SK-N-SH (cell line): Measurements from ENCODE around the gene SIGLECL1. TPM values are rescaled to one million over a fixed set of nuclear protein-coding genes. Genes with fewer than 3 reads are reported as not detected.
A peak's percentile ranks its signal among the peaks of the same experiment; 100 is the strongest.

Experiments used
- CTCF ChIA-PET: fragments of 300-600, 350-600 bp; formaldehyde crosslinking; extraction: SDS; loops from one replicate; lab custom pipeline; 2021; lab: Yijun Ruan, JAX
- POLR2A ChIA-PET: fragments of 350-600 bp; sonication (Branson Sonifier 250); formaldehyde crosslinking; extraction: SDS; loops from one replicate; lab custom pipeline; 2020; ENCODE audit warnings: antibody characterized with exemption, inconsistent platforms; lab: Yijun Ruan, JAX
- DNase-seq: peaks from one replicate; pipeline ENCODE4 v3.0.0; 2012
- H2AFZ ChIP-seq: fragments of 200-600 bp; sonication (generic); 2 replicates; pipeline ENCODE4 v1.8.1; 2016; ENCODE audit warnings: antibody characterized with exemption, mild to moderate bottlenecking, low read depth
- H3F3A ChIP-seq: fragments of 200-600 bp; sonication (generic); replicated peaks from 2 replicates; pipeline ENCODE3; 2016; ENCODE audit warnings: antibody characterized with exemption, mild to moderate bottlenecking; ENCODE audit not compliant: insufficient read depth
- H3K27ac ChIP-seq, 2 experiments: fragments of 200-500 bp in 1 of 2; fragments of 200-600 bp in 1 of 2; sonication (Bioruptor generic) in 1 of 2; sonication (generic), shearing (Covaris generic) in 1 of 2; 2 replicates each; pipeline versions ENCODE4 v1.5.1 to v1.6.1; 2014 to 2016; ENCODE audit warnings: low read depth in 2 of 2, inconsistent platforms in 1 of 2, low read length in 1 of 2, mild to moderate bottlenecking in 1 of 2, mixed read lengths in 1 of 2
- H3K27me3 ChIP-seq: fragments of 200-600 bp; sonication (generic), shearing (Covaris generic); 2 replicates; pipeline ENCODE4 v1.6.1; 2016; ENCODE audit warnings: mixed run types; ENCODE audit not compliant: insufficient read depth
- H3K36me3 ChIP-seq, 2 experiments: fragments of 200-500 bp in 1 of 2; fragments of 200-600 bp in 1 of 2; sonication (Bioruptor generic) in 1 of 2; sonication (generic) in 1 of 2; replicated peaks in 1 of 2; 2 replicates each; pipeline versions ENCODE3 to v1.5.1; 2014 to 2016; ENCODE audit warnings: low read length in 1 of 2, mild to moderate bottlenecking in 1 of 2; ENCODE audit not compliant: insufficient read depth in 2 of 2, control insufficient read depth in 1 of 2
- H3K4me1 ChIP-seq, 2 experiments: fragments of 200-500 bp in 1 of 2; fragments of 200-600 bp in 1 of 2; sonication (Bioruptor generic) in 1 of 2; sonication (generic), shearing (Covaris generic) in 1 of 2; 2 replicates each; pipeline versions ENCODE4 v1.5.1 to v1.6.1; 2014 to 2016; ENCODE audit warnings: low read depth in 1 of 2, low read length in 1 of 2, mixed run types in 1 of 2; ENCODE audit not compliant: insufficient read depth in 2 of 2, control insufficient read depth in 1 of 2
- H3K4me2 ChIP-seq: fragments of 200-600 bp; sonication (generic), shearing (Covaris generic); 2 replicates; pipeline ENCODE4 v1.6.1; 2017; ENCODE audit warnings: mixed run types
- H3K4me3 ChIP-seq, 2 experiments: fragments of 200-500 bp in 1 of 2; fragments of 200-600 bp in 1 of 2; sonication (Bioruptor generic) in 1 of 2; sonication (generic), shearing (Covaris generic) in 1 of 2; 2 replicates each; pipeline versions ENCODE4 v1.5.1 to v1.8.1; 2014 to 2016; ENCODE audit warnings: low read depth in 2 of 2, inconsistent platforms in 1 of 2, low read length in 1 of 2, mild to moderate bottlenecking in 1 of 2, mixed read lengths in 1 of 2, moderate library complexity in 1 of 2
- H3K79me2 ChIP-seq: fragments of 200-600 bp; sonication (generic); 2 replicates; pipeline ENCODE4 v1.8.1; 2017; ENCODE audit warnings: mild to moderate bottlenecking; ENCODE audit not compliant: insufficient read depth
- H3K9ac ChIP-seq: fragments of 200-600 bp; sonication (generic); 2 replicates; pipeline ENCODE4 v1.6.1; 2017; ENCODE audit warnings: mixed run types
- H3K9me2 ChIP-seq: fragments of 200-600 bp; sonication (generic); 2 replicates; pipeline ENCODE4 v1.6.1; 2017; ENCODE audit warnings: mixed run types
- H3K9me3 ChIP-seq: fragments of 200-600 bp; sonication (generic); 2 replicates; pipeline ENCODE4 v1.6.1; 2017; ENCODE audit warnings: mixed run types, mild to moderate bottlenecking, moderate library complexity
- H4K20me1 ChIP-seq: fragments of 200-600 bp; sonication (generic); 2 replicates; pipeline ENCODE4 v1.6.1; 2017; ENCODE audit warnings: mild to moderate bottlenecking, mixed run types; ENCODE audit not compliant: insufficient read depth
- CTCF ChIP-seq: fragments of 200-600 bp; sonication (generic); IDR thresholded peaks from 2 replicates; pipeline ENCODE4 v1.6.1; 2017; ENCODE audit warnings: antibody characterized with exemption, mild to moderate bottlenecking, moderate library complexity
- EZH2phosphoT487 ChIP-seq: fragments of 200-600 bp; sonication (generic); IDR thresholded peaks from 2 replicates; pipeline ENCODE4 v1.6.1; 2017; ENCODE audit warnings: low read depth, mixed run types, mild to moderate bottlenecking, antibody characterized with exemption, moderate library complexity, borderline replicate concordance
- FOSL2 ChIP-seq: IDR thresholded peaks from 2 replicates; pipeline ENCODE4 v1.4.0; 2012; ENCODE audit warnings: low read depth, mild to moderate bottlenecking, moderate library complexity, borderline replicate concordance
- FOXM1 ChIP-seq: IDR thresholded peaks from 2 replicates; pipeline ENCODE4 v1.4.0; 2012; ENCODE audit warnings: low read depth, mild to moderate bottlenecking
- JUND ChIP-seq: IDR thresholded peaks from 2 replicates; pipeline ENCODE4 v1.4.0; 2012
- MAX ChIP-seq: IDR thresholded peaks from 2 replicates; pipeline ENCODE4 v1.4.0; 2012; ENCODE audit warnings: low read depth
- MEF2A ChIP-seq: IDR thresholded peaks from 2 replicates; pipeline ENCODE4 v1.4.0; 2012; ENCODE audit warnings: low read depth, borderline replicate concordance
- MXI1 ChIP-seq: IDR thresholded peaks from 2 replicates; pipeline ENCODE4 v1.6.1; 2012; ENCODE audit warnings: mild to moderate bottlenecking, low read depth, low read length, improper control_type of control experiment
- NRF1 ChIP-seq: IDR thresholded peaks from 2 replicates; pipeline ENCODE4 v1.6.1; 2012; ENCODE audit warnings: low read depth, mild to moderate bottlenecking, low read length
- POLR2AphosphoS5 ChIP-seq: IDR thresholded peaks from 2 replicates; pipeline ENCODE4 v1.6.1; 2012; ENCODE audit warnings: low read depth, low read length
- RAD21 ChIP-seq: IDR thresholded peaks from 2 replicates; pipeline ENCODE4 v1.6.1; 2012; ENCODE audit warnings: mild to moderate bottlenecking, low read length
- RXRA ChIP-seq: IDR thresholded peaks from 2 replicates; pipeline ENCODE4 v1.4.0; 2012; ENCODE audit warnings: low read depth, mild to moderate bottlenecking, borderline replicate concordance
- SIN3A ChIP-seq: IDR thresholded peaks from 2 replicates; pipeline ENCODE4 v1.6.1; 2012; ENCODE audit warnings: low read depth, mild to moderate bottlenecking, low read length, moderate library complexity, borderline replicate concordance
- SMC3 ChIP-seq: IDR thresholded peaks from 2 replicates; pipeline ENCODE4 v1.6.1; 2012; ENCODE audit warnings: low read depth, low read length, improper control_type of control experiment
- TCF12 ChIP-seq: IDR thresholded peaks from 2 replicates; pipeline ENCODE4 v1.4.0; 2012
- USF1 ChIP-seq: IDR thresholded peaks from 2 replicates; pipeline ENCODE4 v1.4.0; 2012; ENCODE audit warnings: low read depth, borderline replicate concordance
- USF2 ChIP-seq: fragments of 150-350 bp; IDR thresholded peaks from 2 replicates; pipeline ENCODE4 v1.6.1; 2017; ENCODE audit warnings: antibody characterized with exemption, low read length, low read depth, borderline replicate concordance
- ZBTB33 ChIP-seq: IDR thresholded peaks from 2 replicates; pipeline ENCODE4 v1.4.0; 2012; ENCODE audit warnings: low read depth, borderline replicate concordance
- WGBS: methylation state at CpG from one replicate; pipeline ENCODE4 v1.1.6; 2017; ENCODE audit warnings: low lambda C conversion rate; 5-methylcytosine and 5-hydroxymethylcytosine counted together
- polyA plus RNA-seq, 3 experiments: library from polyadenylated mRNA; depleted of rRNA; stranded (reverse); fragments of >200 nt; gene quantifications; 2 replicates each; pipeline ENCODE4 v1.2.3, GENCODE V29; 2012

SIGLECL1 gene
- polyA plus RNA-seq, 1 of the 3 experiments (the other 2 are of a cell fraction), result not detected

- no peaks in the 10 kb centered on the region for H3F3A ChIP-seq
- ChIA-PET POLR2A (no interaction called here), CTCF (interaction anchor here (0.6 to 1.9 kb wide), 17 partner anchors 9 to 225 kb away, joined by 3 to 13 read pairs (median 3); partner anchors contain the start of genes CD33 and SIGLECL1)
- no peaks in the 10 kb centered on the region for H3K36me3 ChIP-seq
- no peak overlapping the region for H3K27ac ChIP-seq
- H3K4me1 ChIP-seq, result no peaks in the 10 kb centered on the region
- 2% methylated on average over 5 of the region's 5 CpGs for WGBS
- H3K4me3 ChIP-seq, result peak overlapping the region in 1 of 2 experiments; percentile 27; a peak in 1 of 4 replicates
- no peak overlapping the region for H3K9ac ChIP-seq
- DNase-seq, result peak; percentile 48
- no peaks in the 10 kb centered on the region for H4K20me1 ChIP-seq
- peaks cover 12% of the 10 kb centered on the region; the same call in 1 of the 2 replicates for H3K27me3 ChIP-seq
- H3K9me3 ChIP-seq, result no peaks in the 10 kb centered on the region
- no peak overlapping the region for H2AFZ ChIP-seq
- H3K79me2 ChIP-seq, result no peaks in the 10 kb centered on the region
- no peak overlapping the region for H3K4me2 ChIP-seq
- no peaks in the 10 kb centered on the region for H3K9me2 ChIP-seq
- TF ChIP-seq SMC3, result peak; percentile 33
- peak; percentile 61 for TF ChIP-seq RAD21
- no peak for TF ChIP-seq JUND
- TF ChIP-seq FOSL2, result no peak
- no peak for TF ChIP-seq EZH2phosphoT487
- TF ChIP-seq USF1, result no peak
- peak; percentile 70 for TF ChIP-seq CTCF
- TF ChIP-seq MAX, result no peak
Observed at GRCh38 chr19:51259348-51260245, 8.7 kb downstream of the SIGLECL1 start.

- WGBS, result 4% methylated on average over 4 of the region's 4 CpGs
Observed at GRCh38 chr19:51263808-51264207, 12.9 kb downstream of the SIGLECL1 start.

More at GRCh38 chr19:51263808-51264207, 12.9 kb downstream of the SIGLECL1 start:
- Histone ChIP-seq H3K27me3 (peaks cover 41% of the 10 kb centered on the region; the same call in 1 of the 2 replicates), H3K4me1 (no peaks in the 10 kb centered on the region), H2AFZ (no peak overlapping the region), H3K4me2 (no peak overlapping the region), H3K9me3 (no peaks in the 10 kb centered on the region), H4K20me1 (no peaks in the 10 kb centered on the region), H3K79me2 (no peaks in the 10 kb centered on the region), H3K9me2 (no peaks in the 10 kb centered on the region), H3K36me3 (no peaks in the 10 kb centered on the region), H3F3A (no peaks in the 10 kb centered on the region), H3K9ac (no peak overlapping the region), H3K27ac (no peak overlapping the region), H3K4me3 (no peak overlapping the region)
- ChIA-PET CTCF (no interaction called here), POLR2A (no interaction called here)
- TF ChIP-seq SMC3, result no peak
- TF ChIP-seq MEF2A, result no peak
- no peak for TF ChIP-seq SIN3A
- TF ChIP-seq ZBTB33, result no peak
- TF ChIP-seq POLR2AphosphoS5, result no peak
- no peak for TF ChIP-seq USF2
- TF ChIP-seq NRF1, result no peak
- no peak for TF ChIP-seq FOXM1
- no peak for TF ChIP-seq MXI1
- TF ChIP-seq RXRA, result no peak
- TF ChIP-seq CTCF, result no peak
- no peak for TF ChIP-seq TCF12
- DNase-seq, result no peak
